SK-N-SH treated with all-trans-retinoic acid at 6 μM for 48 hours (cell line): Measurements from ENCODE around the gene KNG1.

Experiments used
- OSR1 ChIP-seq: fragments of 250-450 bp; sonication (Bioruptor Pico); IDR thresholded peaks from 2 replicates; pipeline ENCODE4 v1.8.0; 2022; ENCODE audit warnings: moderate library complexity, mild to moderate bottlenecking, inconsistent platforms
- PPARA ChIP-seq: fragments of 250-450 bp; sonication (Bioruptor Pico); IDR thresholded peaks from 2 replicates; pipeline ENCODE4 v1.5.0; 2020; ENCODE audit warnings: mild to moderate bottlenecking, borderline replicate concordance
- ZC3H10 ChIP-seq: fragments of 250-450 bp; sonication (Bioruptor Pico); IDR thresholded peaks from 2 replicates; pipeline ENCODE4 v1.5.1; 2021; ENCODE audit warnings: mild to moderate bottlenecking, moderate library complexity
- ZNF565 ChIP-seq: fragments of 450-650 bp; formaldehyde crosslinking; conservative IDR thresholded peaks from 2 replicates; pipeline ENCODE4 v1.5.0; 2020; ENCODE audit warnings: low read depth, mild to moderate bottlenecking, moderate library complexity
- ZNF70 ChIP-seq: fragments of 450-650 bp; formaldehyde crosslinking; IDR thresholded peaks from 2 replicates; pipeline ENCODE4 v1.5.0; 2020; ENCODE audit warnings: mild to moderate bottlenecking, moderate library complexity
- ZNF8 ChIP-seq: fragments of 450-650 bp; formaldehyde crosslinking; IDR thresholded peaks from 2 replicates; pipeline ENCODE4 v1.5.0; 2020; ENCODE audit warnings: mild to moderate bottlenecking, moderate library complexity
- TF ChIP-seq, protein P1 (sequence below): fragments of 250-450 bp; sonication (Bioruptor Pico); IDR thresholded peaks from 2 replicates; pipeline ENCODE4 v1.5.1; 2020; ENCODE audit warnings: low read depth, mild to moderate bottlenecking, moderate library complexity
- TF ChIP-seq, protein P2 (sequence below): fragments of 250-450 bp; sonication (Bioruptor Pico); IDR thresholded peaks from 2 replicates; pipeline ENCODE4 v1.5.1; 2021; ENCODE audit warnings: mild to moderate bottlenecking, moderate library complexity
- TF ChIP-seq, protein P3 (sequence below): fragments of 250-450 bp; sonication (Bioruptor Pico); IDR thresholded peaks from 2 replicates; pipeline ENCODE4 v1.8.0; 2020; ENCODE audit warnings: mild to moderate bottlenecking, moderate library complexity, borderline replicate concordance

DNA sequence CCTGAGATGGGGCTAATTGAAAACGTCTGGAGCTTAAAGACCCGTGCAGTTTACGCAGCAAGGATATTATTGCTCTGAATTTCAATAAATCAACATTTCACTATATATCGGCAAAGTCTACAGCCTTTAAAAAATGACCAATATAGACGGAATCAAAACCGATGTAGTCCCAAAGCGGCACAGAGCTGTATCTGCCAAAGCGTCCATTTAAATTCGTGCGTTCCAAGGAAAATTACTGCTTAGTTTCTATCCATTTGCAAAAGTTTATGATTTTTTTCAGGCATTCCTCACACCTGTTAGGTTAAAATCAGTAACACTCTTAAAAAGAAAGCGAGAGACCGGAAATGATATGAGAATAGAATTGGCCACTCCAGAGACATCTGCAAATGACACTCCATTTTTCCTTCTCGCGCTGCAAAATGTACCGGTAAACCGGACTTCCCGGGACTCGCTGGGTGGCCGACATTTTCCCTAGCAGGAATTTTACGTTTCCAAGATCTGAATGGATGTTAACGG, 65.4 kb downstream of the KNG1 start:
- TF ChIP-seq, protein P1, sequence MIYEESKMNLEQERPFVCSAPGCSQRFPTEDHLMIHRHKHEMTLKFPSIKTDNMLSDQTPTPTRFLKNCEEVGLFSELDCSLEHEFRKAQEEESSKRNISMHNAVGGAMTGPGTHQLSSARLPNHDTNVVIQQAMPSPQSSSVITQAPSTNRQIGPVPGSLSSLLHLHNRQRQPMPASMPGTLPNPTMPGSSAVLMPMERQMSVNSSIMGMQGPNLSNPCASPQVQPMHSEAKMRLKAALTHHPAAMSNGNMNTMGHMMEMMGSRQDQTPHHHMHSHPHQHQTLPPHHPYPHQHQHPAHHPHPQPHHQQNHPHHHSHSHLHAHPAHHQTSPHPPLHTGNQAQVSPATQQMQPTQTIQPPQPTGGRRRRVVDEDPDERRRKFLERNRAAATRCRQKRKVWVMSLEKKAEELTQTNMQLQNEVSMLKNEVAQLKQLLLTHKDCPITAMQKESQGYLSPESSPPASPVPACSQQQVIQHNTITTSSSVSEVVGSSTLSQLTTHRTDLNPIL (CRISPR knock-in tag): no peak
- TF ChIP-seq, protein P2, sequence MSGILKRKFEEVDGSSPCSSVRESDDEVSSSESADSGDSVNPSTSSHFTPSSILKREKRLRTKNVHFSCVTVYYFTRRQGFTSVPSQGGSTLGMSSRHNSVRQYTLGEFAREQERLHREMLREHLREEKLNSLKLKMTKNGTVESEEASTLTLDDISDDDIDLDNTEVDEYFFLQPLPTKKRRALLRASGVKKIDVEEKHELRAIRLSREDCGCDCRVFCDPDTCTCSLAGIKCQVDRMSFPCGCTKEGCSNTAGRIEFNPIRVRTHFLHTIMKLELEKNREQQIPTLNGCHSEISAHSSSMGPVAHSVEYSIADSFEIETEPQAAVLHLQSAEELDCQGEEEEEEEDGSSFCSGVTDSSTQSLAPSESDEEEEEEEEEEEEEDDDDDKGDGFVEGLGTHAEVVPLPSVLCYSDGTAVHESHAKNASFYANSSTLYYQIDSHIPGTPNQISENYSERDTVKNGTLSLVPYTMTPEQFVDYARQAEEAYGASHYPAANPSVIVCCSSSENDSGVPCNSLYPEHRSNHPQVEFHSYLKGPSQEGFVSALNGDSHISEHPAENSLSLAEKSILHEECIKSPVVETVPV (CRISPR knock-in tag): 0 out of 2 replicates have a peak, but pooled peaks have one; percentile 22
- no peak for TF ChIP-seq OSR1 (CRISPR knock-in tag)
- TF ChIP-seq ZNF70 (CRISPR knock-in tag): no peak
- TF ChIP-seq ZNF8 (CRISPR knock-in tag): no peak
- TF ChIP-seq, protein P3, sequence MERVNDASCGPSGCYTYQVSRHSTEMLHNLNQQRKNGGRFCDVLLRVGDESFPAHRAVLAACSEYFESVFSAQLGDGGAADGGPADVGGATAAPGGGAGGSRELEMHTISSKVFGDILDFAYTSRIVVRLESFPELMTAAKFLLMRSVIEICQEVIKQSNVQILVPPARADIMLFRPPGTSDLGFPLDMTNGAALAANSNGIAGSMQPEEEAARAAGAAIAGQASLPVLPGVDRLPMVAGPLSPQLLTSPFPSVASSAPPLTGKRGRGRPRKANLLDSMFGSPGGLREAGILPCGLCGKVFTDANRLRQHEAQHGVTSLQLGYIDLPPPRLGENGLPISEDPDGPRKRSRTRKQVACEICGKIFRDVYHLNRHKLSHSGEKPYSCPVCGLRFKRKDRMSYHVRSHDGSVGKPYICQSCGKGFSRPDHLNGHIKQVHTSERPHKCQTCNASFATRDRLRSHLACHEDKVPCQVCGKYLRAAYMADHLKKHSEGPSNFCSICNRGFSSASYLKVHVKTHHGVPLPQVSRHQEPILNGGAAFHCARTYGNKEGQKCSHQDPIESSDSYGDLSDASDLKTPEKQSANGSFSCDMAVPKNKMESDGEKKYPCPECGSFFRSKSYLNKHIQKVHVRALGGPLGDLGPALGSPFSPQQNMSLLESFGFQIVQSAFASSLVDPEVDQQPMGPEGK (CRISPR knock-in tag): no peak
- TF ChIP-seq ZC3H10 (CRISPR knock-in tag): no peak
- TF ChIP-seq PPARA (CRISPR knock-in tag): no peak
- no peak for TF ChIP-seq ZNF565 (CRISPR knock-in tag)
